NCI-H1417 treated with DMSO at 0.1 percent for 48 hours (cell line): ENCODE results near the gene NXF2B.
"Not testable (repeated sequence)": the region's sequence is repeated elsewhere in the genome, so short reads cannot be mapped to it uniquely, and the experiment has no call there.

Experiments
- DNase-seq: peaks from one replicate; lab custom pipeline; 2025; lab: John Stamatoyannopoulos, UW

The NXF2B gene, protein sequence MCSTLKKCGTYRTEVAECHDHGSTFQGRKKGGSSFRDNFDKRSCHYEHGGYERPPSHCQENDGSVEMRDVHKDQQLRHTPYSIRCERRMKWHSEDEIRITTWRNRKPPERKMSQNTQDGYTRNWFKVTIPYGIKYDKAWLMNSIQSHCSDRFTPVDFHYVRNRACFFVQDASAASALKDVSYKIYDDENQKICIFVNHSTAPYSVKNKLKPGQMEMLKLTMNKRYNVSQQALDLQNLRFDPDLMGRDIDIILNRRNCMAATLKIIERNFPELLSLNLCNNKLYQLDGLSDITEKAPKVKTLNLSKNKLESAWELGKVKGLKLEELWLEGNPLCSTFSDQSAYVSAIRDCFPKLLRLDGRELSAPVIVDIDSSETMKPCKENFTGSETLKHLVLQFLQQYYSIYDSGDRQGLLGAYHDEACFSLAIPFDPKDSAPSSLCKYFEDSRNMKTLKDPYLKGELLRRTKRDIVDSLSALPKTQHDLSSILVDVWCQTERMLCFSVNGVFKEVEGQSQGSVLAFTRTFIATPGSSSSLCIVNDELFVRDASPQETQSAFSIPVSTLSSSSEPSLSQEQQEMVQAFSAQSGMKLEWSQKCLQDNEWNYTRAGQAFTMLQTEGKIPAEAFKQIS

GRCh38 chrX:102439908-102440307, at the start of gene NXF2B:
Gene NXF2B, minus strand, starts transcription at chrX:102440008. Its CDS starts 59,972 bp downstream, at chrX:102380036.
- DNase-seq: not testable (repeated sequence)

DNA sequence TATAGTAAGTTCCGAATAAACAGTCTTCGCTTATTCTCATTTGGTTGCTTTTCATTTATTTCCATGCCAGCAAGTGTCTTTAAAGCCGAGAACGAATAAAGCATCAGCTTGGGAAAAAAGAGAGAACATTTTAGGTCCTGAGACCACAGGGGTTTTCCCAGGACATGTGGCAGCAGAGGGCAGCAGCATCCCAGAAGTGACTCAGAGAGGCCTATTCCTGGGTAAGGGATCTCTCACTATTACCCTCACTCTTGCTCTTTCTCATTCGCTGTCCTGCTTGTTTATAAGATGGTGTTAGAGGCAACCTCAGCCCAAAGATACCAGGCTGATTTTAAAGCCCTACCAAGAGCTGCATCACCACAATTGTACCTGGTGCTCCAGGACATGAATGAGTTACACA, 39.0 kb upstream of the NXF2B start:
- DNase-seq: not testable (repeated sequence)

DNA sequence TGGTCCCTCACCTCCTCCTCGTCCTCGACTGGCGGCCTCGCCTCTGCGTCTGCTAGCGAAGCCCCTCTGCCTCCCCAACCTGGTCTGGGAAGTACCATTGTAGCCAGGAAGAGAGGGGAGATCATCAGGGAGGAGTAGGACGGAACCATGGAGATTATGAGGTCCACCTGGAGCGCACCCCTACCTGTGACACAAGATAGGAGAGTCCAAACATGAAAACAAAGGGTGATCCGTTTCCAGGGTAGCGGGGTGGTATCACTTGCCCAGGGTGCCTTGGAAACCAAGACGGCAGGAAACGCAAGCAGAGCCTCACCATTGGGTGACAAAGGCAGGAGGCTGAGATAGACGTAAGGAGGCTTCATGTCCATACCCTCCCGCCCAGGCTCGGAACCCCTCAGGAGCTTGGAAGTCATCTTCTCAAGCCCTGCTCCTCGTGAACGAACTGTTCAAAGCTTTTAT, 32.0 kb upstream of the NXF2B start, which contains the start of gene TCP11X2:
Gene TCP11X2, minus strand, starts transcription at position 51 of the 459 bp plus-strand sequence.
- not testable (repeated sequence) for DNase-seq

DNA sequence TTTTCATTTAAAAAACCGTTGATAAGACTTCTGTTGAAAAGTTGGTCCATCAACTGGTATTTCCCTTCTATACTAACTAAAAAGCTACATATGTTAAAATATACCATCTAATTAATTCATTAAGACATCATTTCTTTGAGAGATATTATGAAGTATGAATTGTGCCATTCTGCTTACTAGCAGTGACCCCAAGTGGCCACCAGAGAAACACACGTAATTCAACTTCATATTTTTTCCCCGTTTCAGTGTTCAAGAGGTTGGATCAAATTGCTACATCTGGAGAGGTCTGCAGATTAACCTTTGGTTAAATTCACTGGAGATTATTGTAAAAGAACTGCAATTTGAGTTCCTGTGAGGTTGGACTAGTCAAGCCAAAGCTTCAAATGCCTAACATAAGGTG, 30.4 kb upstream of the NXF2B start:
- DNase-seq: not testable (repeated sequence)

DNA sequence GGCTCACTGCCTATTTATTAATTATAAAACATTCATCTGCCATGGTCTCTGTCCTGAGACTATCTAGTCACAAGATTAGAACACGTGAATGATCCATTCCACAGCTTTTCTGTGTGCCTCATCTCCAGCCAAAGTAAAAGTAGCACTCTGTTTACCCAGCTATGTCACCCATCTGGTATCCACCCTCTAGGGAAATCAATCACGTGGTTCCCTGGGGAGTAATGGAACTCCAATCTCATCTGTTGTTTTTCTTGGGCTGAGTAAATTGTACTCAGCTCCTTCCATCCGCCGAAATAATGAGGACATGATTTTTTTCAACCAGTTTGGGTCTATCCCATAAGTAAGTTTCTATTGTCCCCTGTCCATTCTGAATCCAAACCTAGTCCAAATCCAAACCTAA, 18.8 kb upstream of the NXF2B start:
- DNase-seq: not testable (repeated sequence)

DNA sequence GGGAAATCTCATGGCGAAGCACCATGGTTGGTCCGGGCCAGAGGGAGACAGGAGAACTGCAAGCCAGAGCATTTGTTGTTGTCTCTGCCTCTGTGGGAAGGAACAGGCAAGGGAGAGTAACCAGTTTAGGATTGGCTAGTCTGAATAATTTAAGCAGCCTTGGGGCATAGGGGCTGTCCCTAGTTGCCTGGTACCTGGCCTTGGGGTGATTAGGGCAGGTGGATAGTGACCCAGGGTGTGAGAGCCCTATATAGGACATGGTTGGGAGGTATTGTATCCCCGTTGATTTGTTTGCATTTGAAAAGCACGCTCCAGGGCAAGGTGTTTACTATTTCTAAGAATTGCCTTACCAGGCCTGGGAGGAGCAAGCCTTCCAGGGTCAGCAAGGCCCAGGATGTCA, 25.3 kb downstream of the NXF2B start:
- not testable (repeated sequence) for DNase-seq

GRCh38 chrX:102345916-102346315, 93.9 kb downstream of the NXF2B start:
- DNase-seq: no peak

DNA sequence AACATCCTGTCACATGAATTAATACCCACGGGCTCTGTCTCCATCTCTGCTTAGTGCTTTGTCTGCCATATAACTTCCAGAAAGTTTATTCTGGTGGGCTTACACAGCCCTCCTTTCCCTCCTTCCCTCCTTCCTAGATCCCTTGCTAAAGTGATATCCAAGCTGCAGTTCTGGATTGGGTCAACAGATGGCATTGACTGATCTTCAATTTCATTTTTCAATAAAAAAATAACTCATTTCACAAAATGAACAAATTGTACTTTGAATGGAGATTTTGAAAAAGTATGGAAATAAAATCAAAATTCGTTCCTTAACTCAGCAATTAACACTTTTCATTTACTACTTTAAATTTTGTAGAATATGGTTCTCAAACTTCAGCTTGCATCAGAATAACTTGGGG, 97.9 kb downstream of the NXF2B start:
- no peak for DNase-seq

DNA sequence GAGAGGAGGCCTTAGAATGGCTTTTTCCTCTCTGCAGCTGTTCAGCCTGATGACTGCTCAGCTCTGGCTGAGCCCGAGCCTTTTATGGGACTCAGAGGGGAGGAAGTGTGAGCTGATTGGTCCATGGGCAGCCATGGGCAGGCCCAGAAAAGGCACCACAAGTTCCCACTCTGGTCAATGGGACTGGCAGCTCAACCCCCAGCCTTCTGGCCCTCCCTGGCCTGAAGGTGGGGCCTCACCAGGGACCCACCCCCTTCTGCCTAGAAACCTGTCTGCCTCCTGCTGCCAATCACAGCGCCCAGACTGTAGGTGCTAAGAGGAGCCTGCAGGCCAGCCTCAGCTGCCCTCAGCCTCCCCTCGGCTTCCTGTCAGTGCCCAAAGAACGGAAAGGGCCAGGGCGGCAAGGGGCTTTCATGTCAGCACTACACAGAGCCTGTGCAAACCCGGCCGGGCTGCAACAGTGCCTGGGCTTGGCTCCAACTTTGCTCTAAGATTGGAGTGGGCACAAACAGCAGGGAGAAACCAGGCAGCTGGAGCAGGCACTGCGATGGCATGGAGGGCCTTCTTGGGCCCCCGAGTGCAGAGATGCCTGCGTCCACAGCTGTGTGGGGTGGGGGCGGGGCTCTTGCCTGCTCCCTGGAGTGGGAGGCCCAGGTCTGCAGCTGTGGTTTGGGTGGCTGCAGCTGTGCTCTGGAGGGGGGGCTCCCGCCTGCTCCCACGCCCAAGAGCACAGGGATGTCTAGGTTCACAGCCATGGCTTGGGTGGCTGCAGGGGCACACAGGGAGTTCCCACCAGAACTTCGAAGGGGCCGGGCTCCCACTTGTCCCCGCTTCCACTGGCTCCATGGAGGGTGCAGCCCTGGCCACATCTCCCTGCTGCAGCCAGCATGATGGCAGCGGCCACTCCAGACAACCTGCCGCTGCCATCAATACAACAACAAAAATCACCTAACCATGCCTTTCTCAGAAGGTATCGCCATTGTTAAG, 100.2 kb downstream of the NXF2B start:
- DNase-seq: no peak

DNA sequence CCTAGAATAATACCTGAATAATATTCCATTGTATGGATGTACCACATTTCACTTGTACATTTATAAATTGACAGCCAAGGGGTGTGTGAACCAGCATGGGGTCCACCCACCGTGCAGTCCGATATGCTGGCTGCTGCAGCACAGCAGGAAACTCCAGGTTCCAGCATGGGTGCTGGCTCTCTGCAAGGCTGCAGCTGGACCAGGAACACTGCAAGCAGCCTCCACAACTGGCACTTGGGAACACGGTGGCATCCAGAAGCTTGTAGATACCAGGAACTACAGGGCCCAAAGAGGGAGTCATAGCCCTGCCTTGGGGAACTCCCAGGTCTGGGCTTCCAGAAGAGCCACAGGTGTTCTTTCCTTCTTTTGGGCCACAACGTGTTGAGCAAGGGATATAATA, 101.6 kb downstream of the NXF2B start:
- DNase-seq: no peak
